IgD-negative memory B cell (primary cell): Measurements from ENCODE around the gene DLGAP4. TPM values are rescaled to one million over a fixed set of nuclear protein-coding genes. Genes with fewer than 3 reads are reported as not detected.

Source experiments
- H3K27ac Mint-ChIP-seq, 3 donors: one replicate each; pipeline ENCODE4 v1.8.0; 2020 to 2022; ENCODE audit warnings: mild to moderate bottlenecking in 3 of 3, mixed read lengths in 3 of 3, moderate library complexity in 1 of 3
- H3K27me3 Mint-ChIP-seq: one replicate; pipeline ENCODE4 v1.8.0; 2021; ENCODE audit warnings: mixed read lengths
- H3K36me3 Mint-ChIP-seq: one replicate; pipeline ENCODE4 v1.8.0; 2020; ENCODE audit warnings: mild to moderate bottlenecking, mixed read lengths
- H3K4me1 Mint-ChIP-seq, 3 donors: one replicate each; pipeline ENCODE4 v1.8.0; 2020 to 2022; ENCODE audit warnings: mixed read lengths in 3 of 3, mild to moderate bottlenecking in 1 of 3
- H3K4me3 Mint-ChIP-seq, 4 donors: one replicate each; pipeline ENCODE4 v1.8.0; 2020 to 2022; ENCODE audit warnings: mild to moderate bottlenecking in 4 of 4, mixed read lengths in 4 of 4, moderate library complexity in 3 of 4
- H3K9me3 Mint-ChIP-seq, 3 donors: one replicate each; pipeline ENCODE4 v1.8.0; 2020 to 2021; ENCODE audit warnings: mixed read lengths in 3 of 3, mild to moderate bottlenecking in 1 of 3
- polyA plus RNA-seq: library from polyadenylated mRNA; unstranded; fragments of 300-500 nt; fragmentation: Illumina TruSeq; gene quantifications from one replicate; pipeline ENCODE4 v1.2.3, GENCODE V29; 2021

Gene DLGAP4
- polyA plus RNA-seq, 1 donor from 2014 or later = 48.2 TPM

- Mint-ChIP-seq H3K4me3 (no peak overlapping the region), H3K9me3 (peaks cover 0 to 2% (median 0%) of the 10 kb centered on the region in 3 donors), H3K27ac (no peak overlapping the region), H3K4me1 (peaks cover 0 to 3% (median 2%) of the 10 kb centered on the region in 3 donors), H3K27me3 (peaks cover 32% of the 10 kb centered on the region), H3K36me3 (no peaks in the 10 kb centered on the region)
Measured at GRCh38 chr20:36311141-36311853, 5.2 kb downstream of the DLGAP4 start.

GRCh38 chr20:36311854-36312723 lies 6.0 kb downstream of the DLGAP4 start:
- no peaks in the 10 kb centered on the region for H3K36me3 Mint-ChIP-seq
- no peak overlapping the region for H3K4me3 Mint-ChIP-seq
- peaks cover 0 to 3% (median 2%) of the 10 kb centered on the region in 3 donors for H3K4me1 Mint-ChIP-seq
- no peak overlapping the region for H3K27ac Mint-ChIP-seq
- H3K9me3 Mint-ChIP-seq = peaks cover 0 to 2% (median 0%) of the 10 kb centered on the region in 3 donors
- peaks cover 32% of the 10 kb centered on the region for H3K27me3 Mint-ChIP-seq

- Mint-ChIP-seq H3K9me3 (peaks cover 0 to 2% (median 0%) of the 10 kb centered on the region in 3 donors), H3K36me3 (no peaks in the 10 kb centered on the region), H3K4me3 (no peak overlapping the region), H3K27me3 (peaks cover 29% of the 10 kb centered on the region), H3K4me1 (peaks cover 0 to 3% (median 0%) of the 10 kb centered on the region in 3 donors), H3K27ac (no peak overlapping the region)
Measured at GRCh38 chr20:36312724-36313441, 6.7 kb downstream of the DLGAP4 start.

- Mint-ChIP-seq H3K27ac (no peak overlapping the region), H3K4me1 (peaks cover 0 to 3% (median 0%) of the 10 kb centered on the region in 3 donors), H3K4me3 (no peak overlapping the region), H3K9me3 (peaks cover 0 to 2% (median 0%) of the 10 kb centered on the region in 3 donors), H3K36me3 (no peaks in the 10 kb centered on the region), H3K27me3 (peaks cover 26% of the 10 kb centered on the region)
Measured at GRCh38 chr20:36313476-36313875, 7.3 kb downstream of the DLGAP4 start.

- Mint-ChIP-seq H3K36me3 (no peaks in the 10 kb centered on the region), H3K4me1 (peaks cover 0 to 3% (median 0%) of the 10 kb centered on the region in 3 donors), H3K27me3 (peaks cover 26% of the 10 kb centered on the region), H3K4me3 (no peak overlapping the region), H3K9me3 (peaks cover 0 to 2% (median 0%) of the 10 kb centered on the region in 3 donors), H3K27ac (no peak overlapping the region)
Measured at GRCh38 chr20:36313926-36314325, 7.8 kb downstream of the DLGAP4 start.

- Mint-ChIP-seq H3K27ac (no peak overlapping the region), H3K4me1 (no peaks in the 10 kb centered on the region), H3K4me3 (no peak overlapping the region), H3K36me3 (no peaks in the 10 kb centered on the region), H3K27me3 (peaks cover 17% of the 10 kb centered on the region), H3K9me3 (no peaks in the 10 kb centered on the region)
Measured at GRCh38 chr20:36314734-36315544, 8.8 kb downstream of the DLGAP4 start.

- peaks cover 11% of the 10 kb centered on the region for H3K27me3 Mint-ChIP-seq
- H3K9me3 Mint-ChIP-seq = no peaks in the 10 kb centered on the region
- no peaks in the 10 kb centered on the region for H3K36me3 Mint-ChIP-seq
- H3K4me3 Mint-ChIP-seq = no peak overlapping the region
- H3K27ac Mint-ChIP-seq = no peak overlapping the region
- H3K4me1 Mint-ChIP-seq = no peaks in the 10 kb centered on the region
Measured at GRCh38 chr20:36315545-36316351, 9.6 kb downstream of the DLGAP4 start.

- Mint-ChIP-seq H3K27me3 (peaks cover 13% of the 10 kb centered on the region), H3K27ac (no peak overlapping the region), H3K4me1 (no peaks in the 10 kb centered on the region)
Measured at GRCh38 chr20:36317675-36318074, 11.5 kb downstream of the DLGAP4 start.

GRCh38 chr20:36318166-36318565 lies 12.0 kb downstream of the DLGAP4 start:
- H3K9me3 Mint-ChIP-seq = peaks cover 0 to 1% (median 0%) of the 10 kb centered on the region in 3 donors
- H3K4me1 Mint-ChIP-seq = no peaks in the 10 kb centered on the region
- no peak overlapping the region for H3K4me3 Mint-ChIP-seq
- H3K27ac Mint-ChIP-seq = no peak overlapping the region
- H3K36me3 Mint-ChIP-seq = no peaks in the 10 kb centered on the region
- H3K27me3 Mint-ChIP-seq = peaks cover 13% of the 10 kb centered on the region

More at GRCh38 chr20:36317675-36318074, 11.5 kb downstream of the DLGAP4 start:
- H3K9me3 Mint-ChIP-seq = no peaks in the 10 kb centered on the region
- H3K36me3 Mint-ChIP-seq = no peaks in the 10 kb centered on the region
- H3K4me3 Mint-ChIP-seq = no peak overlapping the region

- Mint-ChIP-seq H3K4me3 (no peak overlapping the region), H3K36me3 (no peaks in the 10 kb centered on the region), H3K27ac (no peak overlapping the region), H3K9me3 (peaks cover 0 to 6% (median 4%) of the 10 kb centered on the region in 3 donors), H3K4me1 (no peaks in the 10 kb centered on the region), H3K27me3 (peaks cover 13% of the 10 kb centered on the region)
Measured at GRCh38 chr20:36319356-36320260, 13.5 kb downstream of the DLGAP4 start.

- Mint-ChIP-seq H3K27me3 (peaks cover 12% of the 10 kb centered on the region), H3K27ac (no peak overlapping the region), H3K36me3 (no peaks in the 10 kb centered on the region), H3K4me3 (no peak overlapping the region), H3K4me1 (no peaks in the 10 kb centered on the region), H3K9me3 (peaks cover 0 to 11% (median 11%) of the 10 kb centered on the region in 3 donors)
Measured at GRCh38 chr20:36320261-36320897, 14.2 kb downstream of the DLGAP4 start.

GRCh38 chr20:36320898-36321695 lies 15.0 kb downstream of the DLGAP4 start:
- H3K4me1 Mint-ChIP-seq = no peaks in the 10 kb centered on the region
- H3K27ac Mint-ChIP-seq = no peak overlapping the region
- no peaks in the 10 kb centered on the region for H3K36me3 Mint-ChIP-seq
- no peak overlapping the region for H3K4me3 Mint-ChIP-seq
- peaks cover 0 to 15% (median 14%) of the 10 kb centered on the region in 3 donors for H3K9me3 Mint-ChIP-seq
- H3K27me3 Mint-ChIP-seq = peaks cover 12% of the 10 kb centered on the region
